ENCODE data around the gene CDIP1.

- no peak for TF ChIP-seq CTCF (IDR thresholded peaks at IDR 0.05)
- no peak for TF ChIP-seq POLR2A (IDR thresholded peaks at IDR 0.05)
Measured at GRCh38 chr16:4467916-4468315, 70.7 kb downstream of the CDIP1 start.

All from breast epithelium (tissue), 3 donors.